Sigmoid colon (tissue), 4 donors: ENCODE measurements around the gene FAM83E.

Source experiments
- CTCF ChIP-seq, 4 experiments: fragments of 450-650 bp in 3 of 4; fragments of 200-600 bp in 1 of 4; IDR thresholded peaks; one replicate each; pipeline ENCODE4 v1.5.1; 2016 to 2019; ENCODE audit warnings: antibody characterized with exemption in 4 of 4, mild to moderate bottlenecking in 3 of 4, moderate library complexity in 2 of 4
- EP300 ChIP-seq, 4 donors: sonication (generic); formaldehyde crosslinking; IDR thresholded peaks; one replicate each; pipeline ENCODE4 v1.6.1; 2017; ENCODE audit warnings: antibody characterized with exemption in 4 of 4
- POLR2A ChIP-seq, 2 donors: fragments of 450-650 bp; IDR thresholded peaks; one replicate each; pipeline ENCODE4 v1.6.1; 2016; ENCODE audit warnings: antibody characterized with exemption in 2 of 2, mild to moderate bottlenecking in 2 of 2, moderate library complexity in 2 of 2
- POLR2AphosphoS5 ChIP-seq, 4 donors: sonication (generic); formaldehyde crosslinking; IDR thresholded peaks; one replicate each; pipeline ENCODE4 v1.6.1; 2017; ENCODE audit warnings: antibody characterized with exemption in 4 of 4

- no peak for TF ChIP-seq CTCF (IDR thresholded peaks at IDR 0.05)
- no peak for TF ChIP-seq EP300 (IDR thresholded peaks at IDR 0.05)
- TF ChIP-seq POLR2A (IDR thresholded peaks at IDR 0.05): no peak
- no peak for TF ChIP-seq POLR2AphosphoS5 (IDR thresholded peaks at IDR 0.05)
Measured at GRCh38 chr19:48603850-48604249, 11.0 kb downstream of the FAM83E start.
